Tibial artery (tissue), 4 donors: ENCODE measurements around the gene HOXA7.

Source experiments
- DNase-seq, 2 donors: peaks; one replicate each; pipeline ENCODE4 v3.0.0-alpha.2; 2019
- H3K27ac ChIP-seq, 2 donors: fragments of 200-600 bp; sonication (generic) in 1 of 2; 1 replicate in 1 of 2; 2 replicates in 1 of 2; pipeline ENCODE4 v1.5.1; 2018 to 2019; ENCODE audit warnings: mild to moderate bottlenecking in 1 of 2
- H3K27me3 ChIP-seq, 2 donors: fragments of 200-600 bp; sonication (generic) in 1 of 2; one replicate each; pipeline versions ENCODE4 v1.5.1 to v1.6.0; 2016 to 2019
- H3K36me3 ChIP-seq, 3 donors: fragments of 200-600 bp; sonication (generic) in 2 of 3; one replicate each; pipeline ENCODE4 v1.5.1; 2016 to 2019; ENCODE audit warnings: mild to moderate bottlenecking in 2 of 3
- H3K4me1 ChIP-seq, 4 donors: fragments of 200-600 bp; sonication (generic) in 2 of 4; 1 replicate in 3 of 4; 2 replicates in 1 of 4; pipeline ENCODE4 v1.5.1; 2016 to 2019
- H3K4me3 ChIP-seq, 2 donors: fragments of 200-600 bp; sonication (generic) in 1 of 2; 1 replicate in 1 of 2; 2 replicates in 1 of 2; pipeline ENCODE4 v1.5.1; 2018 to 2019; ENCODE audit warnings: mild to moderate bottlenecking in 2 of 2
- H3K9me3 ChIP-seq, 3 donors: fragments of 200-600 bp; sonication (generic) in 1 of 3; one replicate each; pipeline ENCODE4 v1.5.1; 2016 to 2019
- intact Hi-C: fragments of 100-400 bp; cut with DNase I; formaldehyde crosslinking; loops from one replicate; pipeline ENCODE4 v1.15.0; 2023; ENCODE audit warnings: low total_unique reads
- TF ChIP-seq, protein P1 (sequence below), 2 experiments: fragments of 200-600 bp in 1 of 2; fragments of 450-650 bp in 1 of 2; IDR thresholded peaks; one replicate each; pipeline ENCODE4 v1.5.1; 2017 to 2019; ENCODE audit warnings: antibody characterized with exemption in 2 of 2, mild to moderate bottlenecking in 1 of 2, moderate library complexity in 1 of 2

Gene HOXA7

DNA sequence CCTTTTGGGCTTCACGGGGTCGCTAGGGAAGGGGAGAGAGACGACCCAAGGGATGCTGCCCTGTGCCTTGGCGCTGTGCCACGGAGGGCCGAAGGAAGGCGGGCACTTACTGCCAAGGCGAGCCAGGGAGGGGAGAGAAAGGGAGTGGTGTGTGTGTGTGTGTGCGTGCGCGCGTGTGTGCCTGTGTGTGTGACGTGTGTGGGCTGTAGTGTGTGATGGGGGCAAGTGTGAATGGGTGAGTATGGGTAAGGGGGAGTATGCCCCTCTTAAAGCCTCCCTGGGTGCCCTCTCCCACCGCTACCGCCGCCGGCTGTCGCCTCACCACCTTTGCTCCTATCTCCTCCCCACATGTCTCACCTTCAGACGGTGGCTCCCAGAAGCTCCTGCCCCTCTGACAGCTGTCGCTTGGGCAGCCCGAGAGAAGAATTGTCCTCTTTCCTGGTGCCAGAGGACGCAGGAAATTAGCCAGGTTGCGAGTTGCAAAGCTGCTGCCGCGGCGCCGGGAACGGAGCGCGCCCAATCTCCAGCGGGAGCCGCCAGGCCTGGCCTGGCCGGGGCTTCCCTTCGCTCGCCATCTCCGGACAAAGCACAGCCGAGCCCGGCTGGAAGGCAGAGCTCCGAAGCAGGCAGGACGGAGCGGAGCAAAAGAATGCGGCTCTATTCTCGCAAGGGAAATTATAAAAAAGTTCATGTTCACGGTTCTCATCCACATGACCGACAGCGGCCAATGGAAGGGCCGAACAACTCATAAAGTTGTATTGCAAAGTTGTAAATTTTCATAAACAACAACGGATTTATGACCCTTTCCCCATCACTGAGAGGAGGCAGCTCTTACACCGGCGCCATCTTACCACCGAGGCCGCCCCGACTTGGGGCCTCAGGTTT, 4.3 kb downstream of the HOXA7 start, which contains the start of gene HOXA3:
HOXA3 (minus strand) TSS at position 653 of the 885 bp plus-strand sequence. CDS start 41,943 bp downstream, outside the sequence.
- H3K4me1 ChIP-seq, result peaks cover 10 to 59% (median 50%) of the 10 kb centered on the region in 4 donors
- DNase-seq, result peak; percentile 78 to 90
- intact Hi-C loops, result no loop called here
- H3K27me3 ChIP-seq, result no peaks in the 10 kb centered on the region
- H3K27ac ChIP-seq, result peak within 1 kb of the TSS; percentile 94 to 95
- TF ChIP-seq, protein P1, sequence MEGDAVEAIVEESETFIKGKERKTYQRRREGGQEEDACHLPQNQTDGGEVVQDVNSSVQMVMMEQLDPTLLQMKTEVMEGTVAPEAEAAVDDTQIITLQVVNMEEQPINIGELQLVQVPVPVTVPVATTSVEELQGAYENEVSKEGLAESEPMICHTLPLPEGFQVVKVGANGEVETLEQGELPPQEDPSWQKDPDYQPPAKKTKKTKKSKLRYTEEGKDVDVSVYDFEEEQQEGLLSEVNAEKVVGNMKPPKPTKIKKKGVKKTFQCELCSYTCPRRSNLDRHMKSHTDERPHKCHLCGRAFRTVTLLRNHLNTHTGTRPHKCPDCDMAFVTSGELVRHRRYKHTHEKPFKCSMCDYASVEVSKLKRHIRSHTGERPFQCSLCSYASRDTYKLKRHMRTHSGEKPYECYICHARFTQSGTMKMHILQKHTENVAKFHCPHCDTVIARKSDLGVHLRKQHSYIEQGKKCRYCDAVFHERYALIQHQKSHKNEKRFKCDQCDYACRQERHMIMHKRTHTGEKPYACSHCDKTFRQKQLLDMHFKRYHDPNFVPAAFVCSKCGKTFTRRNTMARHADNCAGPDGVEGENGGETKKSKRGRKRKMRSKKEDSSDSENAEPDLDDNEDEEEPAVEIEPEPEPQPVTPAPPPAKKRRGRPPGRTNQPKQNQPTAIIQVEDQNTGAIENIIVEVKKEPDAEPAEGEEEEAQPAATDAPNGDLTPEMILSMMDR (IDR thresholded peaks at IDR 0.05), result no peak
- no peaks in the 10 kb centered on the region for H3K9me3 ChIP-seq
- peak within 1 kb of the TSS; percentile 66 to 78 for H3K4me3 ChIP-seq
- H3K36me3 ChIP-seq, result no peaks in the 10 kb centered on the region

DNA sequence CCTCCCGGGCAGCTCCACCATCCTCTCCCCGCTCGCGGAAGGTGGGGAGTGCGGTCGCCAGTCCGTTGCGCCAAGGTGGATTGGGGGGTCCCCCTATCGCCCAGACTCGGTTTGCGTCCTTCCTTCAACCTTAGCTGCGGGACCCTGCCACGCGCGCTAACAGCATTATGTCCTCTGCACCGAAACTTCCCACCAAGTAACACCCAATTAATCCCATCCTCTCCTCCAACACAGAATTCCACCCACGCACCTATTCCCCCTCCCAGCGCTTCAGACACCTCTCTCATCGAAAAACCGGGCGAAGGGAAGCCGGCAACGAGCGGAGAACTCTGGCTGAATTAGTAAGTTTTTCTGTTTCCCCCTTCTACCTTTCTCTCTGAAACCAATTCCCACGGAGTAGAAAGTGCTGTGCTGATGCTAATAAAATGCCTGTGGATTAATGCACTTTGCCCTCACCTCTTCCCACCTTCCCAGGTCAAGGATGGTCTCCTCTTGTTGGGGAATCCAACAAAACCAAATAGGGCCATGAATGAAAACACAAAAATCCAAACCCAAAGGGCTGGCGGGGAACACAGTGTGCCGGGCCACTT, 5.0 kb downstream of the HOXA7 start:
- peak in 1 of 2 donors; percentile 81 for DNase-seq
- Histone ChIP-seq H3K27me3 (no peaks in the 10 kb centered on the region), H3K27ac (peak overlapping the region; percentile 94 to 95), H3K4me1 (peaks cover 10 to 65% (median 48%) of the 10 kb centered on the region in 4 donors), H3K36me3 (peaks cover 0 to 3% (median 0%) of the 10 kb centered on the region in 3 donors), H3K9me3 (no peaks in the 10 kb centered on the region), H3K4me3 (peak overlapping the region; percentile 66 to 78)
- TF ChIP-seq, protein P1 (IDR thresholded peaks at IDR 0.05), result no peak
- intact Hi-C loops, result no loop called here

DNA sequence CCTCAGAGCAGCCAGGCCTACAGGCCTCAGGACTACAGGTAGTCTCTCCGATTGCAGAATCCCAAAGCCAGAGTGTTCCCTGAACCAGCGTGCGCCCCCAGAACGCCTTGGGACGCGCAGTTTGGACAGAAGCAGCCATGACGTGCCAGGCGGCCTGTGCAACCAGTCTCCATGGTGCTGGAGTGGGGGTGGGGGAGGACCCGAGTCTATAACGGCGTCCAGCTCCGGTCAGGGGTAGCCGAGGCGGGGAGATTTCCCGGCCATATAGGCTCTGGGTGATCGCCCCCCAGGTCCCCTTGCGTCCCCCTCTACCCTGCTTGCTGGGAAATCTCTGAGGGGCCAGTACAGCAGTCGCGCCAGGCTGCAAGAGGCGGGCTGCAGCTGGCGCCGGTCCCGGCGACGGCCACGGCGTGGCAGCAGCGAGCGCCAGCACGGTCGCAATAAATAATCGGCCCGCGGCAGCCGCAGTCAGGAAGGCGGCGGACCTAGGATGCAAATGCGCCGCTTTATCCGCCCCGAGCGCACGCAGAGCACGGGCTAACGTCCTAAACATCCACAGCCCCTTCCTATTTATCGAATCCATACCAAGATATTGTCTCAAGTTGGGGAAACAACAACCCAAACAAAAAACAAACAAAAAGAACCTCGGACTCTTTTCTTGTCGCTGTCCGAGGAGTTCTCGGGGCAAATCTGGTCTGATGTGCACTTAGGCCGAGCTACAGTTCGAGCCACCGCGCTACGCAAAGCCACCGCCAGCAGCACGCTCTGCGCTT, 5.7 kb downstream of the HOXA7 start:
- H3K4me1 ChIP-seq, result peaks cover 10 to 65% (median 47%) of the 10 kb centered on the region in 4 donors
- H3K27ac ChIP-seq, result peak overlapping the region; percentile 94 to 95
- peaks cover under 1 to 7% (median under 1%) of the 10 kb centered on the region in 3 donors for H3K36me3 ChIP-seq
- no peaks in the 10 kb centered on the region for H3K9me3 ChIP-seq
- DNase-seq, result peak; percentile 81 to 90
- H3K4me3 ChIP-seq, result peak overlapping the region; percentile 66 to 78
- TF ChIP-seq, protein P1 (IDR thresholded peaks at IDR 0.05), result peak; percentile 86 to 95
- intact Hi-C loops, result no loop called here
- H3K27me3 ChIP-seq, result no peaks in the 10 kb centered on the region

DNA sequence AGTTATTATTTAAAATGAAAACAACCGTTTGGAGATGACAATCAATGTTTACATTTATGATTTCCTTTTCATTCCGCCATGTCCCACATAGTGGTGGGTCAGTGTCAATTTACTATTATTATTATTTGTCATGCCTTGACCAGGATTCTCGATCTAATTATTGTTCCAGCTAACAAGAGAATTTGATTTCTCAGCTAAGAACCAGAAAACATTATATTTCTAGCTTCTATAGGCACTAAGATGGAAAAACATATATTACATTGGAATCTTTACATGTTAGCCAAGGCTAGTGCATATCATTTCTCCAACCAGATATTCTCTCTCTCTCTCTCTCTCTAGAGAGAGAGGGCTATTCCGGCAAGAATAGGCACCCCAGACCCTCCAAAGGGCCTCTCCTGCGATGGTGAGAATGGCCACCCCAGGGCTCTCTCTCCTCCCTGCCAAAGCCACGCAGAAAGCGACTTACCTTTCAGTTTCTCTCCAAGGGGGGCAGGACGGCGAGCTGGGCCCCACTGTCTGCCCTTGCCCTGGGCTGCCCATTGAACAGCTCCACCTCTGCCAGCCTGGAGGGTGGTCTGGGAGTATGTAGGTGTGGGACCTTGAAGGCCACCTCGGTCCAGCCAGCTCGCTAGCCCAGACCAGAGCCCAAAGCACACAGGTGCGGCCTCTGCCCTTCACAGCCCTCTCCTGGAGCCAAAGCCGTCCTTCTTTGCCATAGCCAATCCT, 6.5 kb downstream of the HOXA7 start:
- peak in 1 of 2 donors; percentile 66 for DNase-seq
- TF ChIP-seq, protein P1 (IDR thresholded peaks at IDR 0.05), result no peak
- Histone ChIP-seq H3K27me3 (no peaks in the 10 kb centered on the region), H3K4me3 (peak overlapping the region; percentile 66 to 78), H3K27ac (peak overlapping the region; percentile 94 to 95), H3K4me1 (peaks cover 10 to 58% (median 39%) of the 10 kb centered on the region in 4 donors), H3K9me3 (no peaks in the 10 kb centered on the region), H3K36me3 (peaks cover 8 to 15% (median 8%) of the 10 kb centered on the region in 3 donors)
- intact Hi-C loops, result no loop called here
